Esophagus mucosa (tissue), 1 donor: Measurements from ENCODE around the gene MGA. TPM values are rescaled to one million over a fixed set of nuclear protein-coding genes. Genes with fewer than 3 reads are reported as not detected.

ENCODE experiments used
- ATAC-seq: fragments of 200-7000 bp; cut with Tn5 transposase; one replicate; pipeline ENCODE4 v1.9.1; 2020
- total RNA-seq: library from RNA; stranded (reverse); gene quantifications from one replicate; pipeline ENCODE4 v1.2.4, GENCODE V29; 2023
- donor health status: DM: yes; HTN: yes; CAD: no.

The MGA gene
- total RNA-seq, 1 donor from 2014 or later, result 18.2 TPM

DNA sequence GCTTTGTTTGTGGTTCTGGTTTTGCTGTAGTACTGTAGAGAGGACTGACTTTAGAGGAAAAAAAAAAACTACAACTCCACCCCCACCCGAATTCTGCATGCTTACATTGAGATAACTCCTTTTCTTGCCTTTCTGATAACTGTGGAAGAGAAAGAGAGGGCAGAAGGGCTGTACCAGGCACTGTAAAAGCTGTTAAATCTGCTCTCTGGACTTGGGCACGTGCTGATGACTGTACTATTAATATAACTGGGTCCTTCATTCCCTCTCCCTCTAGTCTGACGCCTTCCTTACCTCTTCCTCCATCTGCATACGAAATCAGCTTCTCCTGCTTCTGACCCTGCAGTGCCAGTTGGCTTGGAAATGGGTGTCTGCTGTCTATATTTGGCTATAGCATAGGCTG, 129.0 kb downstream of the MGA start:
- ATAC-seq, result no peak

DNA sequence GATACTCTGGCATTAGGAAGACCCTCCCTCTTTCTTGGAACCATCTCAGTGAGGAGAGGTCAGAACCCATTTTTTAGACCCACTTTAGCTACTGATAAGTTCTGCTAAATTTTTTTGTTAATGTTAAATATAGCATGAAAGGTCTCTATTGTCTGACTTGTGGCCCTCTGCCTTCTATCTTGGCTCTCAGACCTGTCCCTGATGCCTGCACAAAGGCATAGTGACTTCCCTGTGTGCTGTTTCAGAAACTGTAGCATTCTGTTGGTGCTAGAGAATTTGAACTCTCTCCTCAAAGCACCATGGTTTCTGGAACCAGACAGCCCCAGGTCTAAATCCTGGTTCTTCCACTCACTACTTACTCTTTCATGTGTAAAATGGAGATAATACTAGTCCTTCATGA, 129.5 kb downstream of the MGA start:
- ATAC-seq, result no peak

DNA sequence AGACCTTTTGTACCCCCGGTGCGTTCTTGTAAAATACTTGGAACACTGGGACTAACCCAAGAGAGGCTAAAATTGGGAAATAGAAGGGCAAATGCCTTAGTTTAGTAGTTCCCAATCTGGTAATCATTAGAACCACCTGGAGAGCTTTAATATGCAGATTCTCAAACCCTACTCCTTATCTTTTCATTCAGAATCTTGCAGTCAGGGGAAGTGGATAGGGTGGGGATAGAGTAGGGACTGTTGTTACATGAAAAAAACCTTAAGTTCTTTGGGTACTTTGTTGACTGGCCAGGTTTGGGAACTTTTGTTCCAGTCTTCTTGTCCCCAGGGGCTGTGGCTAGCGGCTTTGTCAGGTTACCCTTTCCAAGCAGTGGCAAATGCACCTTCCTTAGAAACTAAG, 130.0 kb downstream of the MGA start:
- ATAC-seq, result no peak

DNA sequence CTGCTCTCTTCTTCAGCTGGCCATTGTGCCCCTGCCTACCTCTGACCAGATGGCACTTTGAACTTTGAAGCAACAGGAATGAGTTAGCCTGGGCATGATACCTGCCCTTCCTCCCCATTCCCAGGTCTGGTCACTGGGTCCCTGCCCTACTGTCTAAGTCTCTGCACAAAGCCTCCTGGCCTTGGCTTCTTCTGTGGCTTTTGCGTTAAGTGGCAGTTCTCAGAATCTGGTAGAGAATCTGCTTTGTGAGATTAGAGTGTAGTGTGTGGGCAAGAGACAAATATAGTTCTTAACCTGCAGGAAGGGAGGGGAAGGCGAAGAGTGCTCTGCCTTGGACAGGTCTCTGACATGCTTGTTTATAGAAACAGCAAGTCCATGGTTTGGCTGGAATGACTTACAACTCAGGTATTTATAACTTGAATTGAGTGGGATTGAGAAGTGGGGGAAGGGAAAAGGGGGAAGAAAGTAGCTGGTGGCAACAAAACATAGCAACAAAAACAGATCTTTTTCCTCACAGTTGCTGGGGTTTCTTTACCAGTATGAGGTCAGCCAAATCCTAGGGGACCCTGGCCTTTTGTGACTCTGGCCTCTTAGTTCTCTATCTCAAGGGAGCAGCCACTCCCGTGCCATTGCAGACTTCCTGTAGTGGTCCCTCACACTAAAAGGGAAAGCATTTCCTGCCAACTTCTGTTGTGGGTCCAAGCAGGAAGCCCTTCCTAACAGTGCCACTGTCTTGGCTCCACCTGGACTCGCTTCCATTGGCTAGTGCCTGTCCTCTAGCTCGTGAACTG, 130.7 kb downstream of the MGA start:
- peak; percentile 37 for ATAC-seq

DNA sequence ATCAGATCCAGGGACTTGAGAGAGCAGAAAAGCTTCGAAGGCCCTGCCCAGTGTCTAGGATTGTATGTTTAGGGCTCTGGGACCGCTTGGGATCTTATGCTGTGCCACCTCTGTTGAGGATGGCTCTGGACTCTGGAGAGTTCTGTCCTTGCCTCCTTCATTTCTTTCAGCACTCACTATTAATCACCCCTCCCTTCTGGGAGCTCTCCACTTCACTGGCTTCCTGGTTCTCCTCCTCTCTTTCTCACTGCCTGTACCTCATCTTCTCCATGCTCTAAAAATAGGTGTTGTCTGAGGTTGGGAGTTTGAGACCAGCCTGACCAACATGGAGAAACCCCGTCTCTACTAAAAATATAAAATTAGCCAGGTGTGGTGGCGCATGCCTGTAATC, 131.3 kb downstream of the MGA start:
- no peak for ATAC-seq

- ATAC-seq, result no peak
These were observed 131.9 kb downstream of the MGA start for GRCh38 chr15:41792000-41792637.

GRCh38 chr15:41794081-41794480, 133.9 kb downstream of the MGA start:
- peak; percentile 16 for ATAC-seq

- ATAC-seq, result peak; percentile 53
These were observed 136.0 kb downstream of the MGA start for GRCh38 chr15:41795996-41796856.

GRCh38 chr15:41797201-41797944, 137.2 kb downstream of the MGA start:
- ATAC-seq, result no peak

GRCh38 chr15:41798607-41799487, 138.6 kb downstream of the MGA start:
- ATAC-seq, result peak; percentile 2

- ATAC-seq, result no peak
These were observed 139.2 kb downstream of the MGA start for GRCh38 chr15:41799488-41799805.

DNA sequence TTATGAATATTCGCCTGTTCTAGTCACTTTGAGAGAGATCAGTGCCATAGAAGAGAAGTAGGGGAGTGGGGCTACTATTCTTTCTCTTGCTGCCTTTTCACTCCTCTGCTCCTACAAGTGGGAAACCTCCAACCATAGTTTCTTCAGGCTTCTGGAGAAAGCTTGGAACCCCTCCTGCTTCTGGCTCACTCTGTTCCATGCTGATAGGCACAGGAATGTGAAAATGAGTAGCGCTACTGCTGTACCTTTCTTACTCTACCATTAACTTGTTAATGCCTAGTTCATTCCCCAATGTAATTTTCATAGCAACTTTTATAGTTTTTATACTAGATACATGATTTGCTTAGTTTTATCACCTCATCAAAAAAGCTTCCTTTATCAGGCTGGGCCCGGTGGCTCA, 141.0 kb downstream of the MGA start:
- no peak for ATAC-seq

DNA sequence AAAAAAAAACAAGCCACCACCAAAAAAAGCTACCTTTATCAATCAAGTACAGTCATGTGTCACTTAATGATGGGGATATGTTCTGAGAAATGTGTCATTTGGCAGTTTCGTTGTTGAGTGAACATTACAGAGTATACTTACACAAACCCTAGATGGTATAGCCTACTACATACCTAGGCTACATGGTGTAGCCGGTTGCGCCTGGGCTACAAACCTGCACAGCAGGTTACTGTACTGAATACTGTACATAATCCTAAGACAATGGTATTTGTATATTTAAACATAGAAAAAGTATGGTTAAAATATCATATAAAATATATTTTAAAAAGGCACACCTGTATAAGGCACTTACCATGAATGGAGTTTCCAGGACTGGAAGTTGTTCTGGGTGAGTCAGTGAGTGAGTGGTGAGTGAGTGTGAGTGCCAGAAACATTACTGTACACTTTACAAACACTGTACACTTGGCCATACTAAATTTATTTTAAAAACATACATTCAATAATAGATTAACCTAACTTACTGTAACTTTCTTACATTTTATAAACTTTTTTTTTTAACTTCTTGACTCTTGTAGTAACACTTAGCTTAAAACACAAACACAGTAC, 141.7 kb downstream of the MGA start:
- ATAC-seq, result peak; percentile 78

GRCh38 chr15:41804361-41804760, 144.2 kb downstream of the MGA start:
- ATAC-seq, result peak; percentile 87

DNA sequence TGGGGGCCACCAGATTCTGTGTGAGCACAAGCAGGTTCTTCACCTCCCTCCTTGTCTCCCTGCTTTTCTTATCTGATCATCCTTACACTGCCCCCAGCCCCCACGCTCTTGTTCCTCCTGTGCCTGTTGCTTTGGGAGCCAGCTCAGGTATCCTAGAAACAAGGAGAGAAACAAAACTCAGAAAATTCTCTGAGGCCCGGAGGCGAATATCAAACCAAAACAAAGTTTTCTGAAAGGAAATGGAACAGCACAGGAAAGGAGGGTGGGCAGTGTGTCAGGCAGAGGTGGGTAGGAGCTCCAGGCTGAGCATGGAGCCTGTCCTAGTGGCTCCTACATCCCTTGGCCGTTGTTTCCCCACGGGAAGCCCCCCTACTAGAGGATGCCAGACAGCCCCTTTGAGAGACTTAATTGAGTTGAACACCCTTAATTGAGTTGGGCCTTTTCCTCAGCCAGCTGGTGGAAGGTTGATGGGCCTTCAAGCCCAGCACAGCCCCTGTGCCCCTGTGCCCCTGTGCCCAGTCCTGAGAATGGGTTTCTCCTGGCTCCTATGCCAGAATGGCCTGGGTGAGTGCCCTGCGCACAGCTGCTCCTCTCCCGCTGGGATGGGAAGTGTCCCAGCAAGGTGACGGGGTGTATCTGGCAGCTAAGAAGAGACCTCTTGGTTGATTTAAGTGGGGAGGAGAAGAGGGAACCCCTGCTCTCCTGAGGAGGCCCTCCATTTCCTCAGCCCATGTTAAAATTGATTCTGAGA, 144.9 kb downstream of the MGA start:
- ATAC-seq, result no peak

- no peak for ATAC-seq
These were observed 145.5 kb downstream of the MGA start for GRCh38 chr15:41805711-41806110.

DNA sequence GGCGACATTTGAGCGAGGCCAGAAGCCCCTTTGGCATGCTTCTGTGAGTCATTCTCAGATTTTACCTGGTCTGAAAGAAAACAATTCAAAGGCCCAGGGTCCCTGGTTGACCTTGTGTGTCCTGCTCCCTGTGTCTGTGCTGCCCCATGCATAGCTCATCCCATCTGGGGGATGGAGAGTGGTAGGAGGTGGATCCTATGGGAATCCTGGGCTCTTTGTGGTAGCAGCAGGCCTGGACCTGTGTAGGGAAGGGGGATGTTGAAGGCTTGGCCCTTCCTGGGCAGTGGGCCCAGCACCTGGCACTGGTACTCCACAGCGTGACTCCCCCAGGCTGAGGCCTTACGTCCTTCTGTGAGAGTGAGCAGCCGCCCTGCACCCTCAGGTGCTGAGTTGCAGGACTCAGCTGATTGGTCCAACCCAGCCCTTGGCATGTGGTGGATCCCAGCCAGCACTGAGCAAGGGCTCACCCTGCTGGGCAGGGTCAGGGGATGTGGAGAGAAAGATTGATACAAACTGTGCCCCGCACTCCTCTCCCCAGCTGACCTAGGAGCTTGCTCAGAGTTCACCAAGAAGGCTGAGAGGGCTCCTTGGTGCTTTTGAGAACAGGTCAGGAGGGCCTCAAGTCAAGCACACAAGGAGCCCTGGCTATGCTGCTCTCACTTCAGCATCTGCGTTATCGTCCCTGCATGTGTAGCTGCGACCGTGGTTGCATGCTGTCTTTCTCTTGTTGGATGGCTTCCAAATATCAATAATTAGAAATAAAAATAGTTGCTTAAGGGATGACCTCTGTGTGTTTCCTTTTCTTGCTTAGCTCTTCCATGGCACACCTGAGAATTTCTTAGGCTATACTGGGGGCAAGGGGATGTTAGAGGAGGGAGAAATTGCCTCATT, 146.3 kb downstream of the MGA start:
- peak; percentile 74 for ATAC-seq

GRCh38 chr15:41809121-41809520, 148.9 kb downstream of the MGA start:
- ATAC-seq, result no peak

DNA sequence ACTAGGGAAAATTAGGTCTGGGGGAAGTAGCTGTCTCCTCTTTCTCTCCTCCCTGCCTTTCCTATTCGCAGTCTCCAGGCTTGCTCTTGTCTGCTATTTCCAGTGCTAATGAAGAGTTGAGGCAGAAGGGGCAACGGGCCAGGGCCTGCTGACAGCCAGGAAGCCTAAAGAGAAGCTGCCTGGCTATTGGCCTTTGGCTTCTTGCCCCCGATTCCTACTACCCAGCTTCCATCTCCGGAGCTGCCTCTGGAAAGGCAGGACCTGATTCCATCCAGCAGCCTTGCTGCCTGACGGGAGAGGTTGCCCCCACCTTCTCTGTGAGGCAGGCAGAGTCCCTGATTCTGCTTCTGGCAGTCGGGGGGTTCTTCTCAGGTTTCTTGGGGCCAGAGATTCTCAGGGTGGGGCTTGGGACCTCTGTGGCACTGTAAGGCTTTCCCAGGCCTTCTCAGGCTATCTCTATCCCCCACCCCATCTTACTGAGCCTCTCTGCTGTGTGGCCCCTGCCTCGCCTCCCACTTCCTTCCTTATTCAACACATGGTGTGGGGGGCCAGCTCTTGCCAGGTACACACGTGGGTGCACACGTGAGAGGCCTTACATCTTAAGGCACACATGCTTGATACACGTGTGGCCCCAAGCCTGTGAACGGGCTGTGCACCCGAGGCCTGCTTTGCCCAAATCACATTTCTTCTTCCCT, 149.5 kb downstream of the MGA start:
- no peak for ATAC-seq
